NCI-H2196 (cell line): Measurements from ENCODE around the gene RNASE1.
"Not testable (repeated sequence)": the region's sequence is repeated elsewhere in the genome, so short reads cannot be mapped to it uniquely, and the experiment has no call there.

Experiments
- DNase-seq: peaks from one replicate; lab custom pipeline; 2025; ENCODE audit not compliant: unreplicated experiment; lab: John Stamatoyannopoulos, UW

The RNASE1 gene

DNA sequence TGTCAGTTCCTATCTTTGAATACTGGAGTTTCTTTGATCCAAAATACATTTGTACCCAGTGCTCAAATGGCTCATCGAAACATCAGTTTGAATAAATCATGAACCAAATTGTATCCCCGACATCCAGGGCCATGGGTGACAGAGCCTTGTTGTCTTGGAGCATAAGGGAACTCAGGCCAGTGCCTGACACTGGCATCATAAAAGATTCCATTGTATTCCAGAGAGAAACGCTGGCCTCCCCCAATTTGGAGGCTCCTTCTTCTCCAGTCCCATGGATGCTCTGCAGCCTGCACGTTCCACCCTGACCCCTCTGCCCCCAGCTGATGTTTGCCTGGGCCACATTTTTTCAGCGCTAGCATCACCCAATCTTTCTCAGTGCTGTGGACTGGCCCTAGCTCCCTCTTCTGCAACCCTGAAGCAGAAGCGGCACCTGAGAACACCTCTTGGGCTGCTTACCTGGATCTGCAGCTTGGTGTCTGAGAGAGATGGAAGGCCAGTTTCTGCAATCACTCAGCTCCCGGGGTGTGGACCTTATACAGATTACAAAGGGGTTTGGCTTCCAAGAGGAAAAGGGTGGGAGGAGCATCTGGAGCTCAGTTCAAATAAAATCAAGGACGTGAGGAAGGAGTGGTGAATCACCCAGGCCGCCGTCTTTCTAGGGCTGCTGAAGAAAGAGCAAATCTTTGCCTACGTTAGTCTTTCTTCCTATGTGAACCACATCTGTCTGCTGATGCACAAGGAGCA, at the start of gene RNASE1:
RNASE1 (minus strand) TSS at position 504 of the 744 bp plus-strand sequence. CDS start 776 bp downstream, outside the sequence.
- no peak for DNase-seq

DNA sequence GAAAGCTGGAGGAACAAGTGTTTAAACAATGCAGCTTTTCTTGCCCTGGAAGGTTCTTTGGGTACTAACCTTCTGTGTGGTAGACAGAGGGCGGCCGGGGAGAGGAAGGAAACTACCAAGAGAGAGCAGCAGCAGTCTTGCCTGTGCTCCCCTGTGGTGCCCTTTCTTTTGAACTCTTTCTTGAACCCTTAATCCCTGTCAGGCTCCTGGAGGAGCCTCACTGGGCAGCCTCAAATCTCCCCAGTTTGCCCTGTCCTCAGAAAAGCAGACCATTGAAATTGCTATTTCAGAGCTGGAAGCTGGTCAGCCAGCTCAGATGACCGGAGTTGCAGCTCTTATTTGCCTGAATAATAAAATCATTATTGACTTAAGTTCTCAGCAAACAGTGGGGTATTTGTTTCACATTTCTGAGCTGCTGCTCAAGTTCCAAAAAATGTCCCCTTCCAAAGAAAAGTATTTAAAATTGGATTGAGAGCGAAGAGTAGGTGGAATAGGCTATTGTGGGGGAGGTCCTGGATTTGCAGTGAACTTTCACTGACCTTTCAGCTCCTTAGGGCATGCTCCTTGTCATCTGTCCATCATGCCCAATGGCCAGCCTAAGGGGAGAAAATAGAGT, 46.4 kb upstream of the RNASE1 start:
- DNase-seq, result no peak

DNA sequence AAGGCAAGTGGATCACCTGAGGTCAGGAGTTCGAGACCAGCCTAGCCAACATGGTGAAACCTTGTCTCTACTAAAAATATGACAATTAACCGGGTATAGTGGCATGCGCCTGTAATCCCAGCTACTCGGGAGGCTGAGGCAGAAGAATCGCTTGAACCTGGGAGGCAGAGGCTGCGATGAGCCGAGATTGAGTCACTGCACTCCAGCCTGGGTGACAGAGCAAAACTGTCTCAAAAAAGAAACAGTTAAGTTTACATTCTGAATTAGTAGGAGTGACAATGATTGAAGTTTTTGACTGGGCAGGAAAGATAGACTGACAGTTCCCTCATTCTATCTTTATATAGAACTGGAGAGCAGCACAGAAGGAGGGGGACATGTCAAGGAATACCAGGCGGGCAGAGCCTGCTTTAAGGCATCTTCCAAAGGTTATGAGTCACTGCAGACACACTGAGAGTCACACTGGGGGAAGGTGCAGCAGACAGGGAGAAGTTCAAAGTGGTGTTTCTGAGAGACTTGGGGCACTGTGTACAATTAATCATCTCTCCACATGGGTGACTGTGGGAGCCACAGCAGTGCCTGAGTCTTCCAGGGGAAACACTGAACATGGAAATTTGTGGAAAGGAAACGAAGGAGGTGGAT, 45.8 kb upstream of the RNASE1 start:
- no peak for DNase-seq

DNA sequence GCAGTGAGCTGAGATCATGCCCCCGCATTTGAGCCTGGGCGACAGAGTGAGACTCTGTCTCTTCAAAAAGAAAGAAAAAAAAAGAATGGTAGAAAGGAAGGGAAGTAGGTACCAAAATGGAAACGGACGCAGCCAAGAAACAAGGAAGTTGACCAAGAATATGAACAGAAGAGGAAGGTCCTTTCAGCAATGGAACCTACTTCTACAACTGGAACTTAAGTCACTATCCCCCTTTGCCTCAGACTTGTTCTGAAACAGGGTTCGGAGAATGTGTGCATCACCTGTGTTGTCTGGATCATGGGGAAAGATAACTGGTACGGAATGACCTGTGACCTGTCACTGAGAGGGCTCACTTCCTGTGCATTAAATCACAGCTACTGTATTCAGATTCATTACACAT, 43.9 kb upstream of the RNASE1 start:
- no peak for DNase-seq

DNA sequence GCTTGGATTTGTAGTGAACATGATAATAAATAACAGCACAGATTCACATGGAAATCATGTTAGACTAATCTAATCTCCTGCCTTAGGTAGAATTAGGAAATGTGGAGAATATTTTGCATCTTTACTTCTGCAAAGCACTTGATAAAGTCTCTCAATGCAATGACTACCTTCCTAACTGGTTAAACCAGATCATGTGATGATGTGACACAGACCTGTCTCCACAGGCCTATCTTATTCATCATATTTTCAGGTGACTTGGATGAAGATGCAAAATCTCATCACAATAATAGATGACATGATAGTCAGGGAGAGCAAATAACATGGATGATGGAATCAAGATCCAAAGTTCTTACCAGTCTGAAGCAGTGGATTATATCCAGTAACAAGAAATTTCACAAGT, 38.5 kb upstream of the RNASE1 start:
- DNase-seq, result no peak

DNA sequence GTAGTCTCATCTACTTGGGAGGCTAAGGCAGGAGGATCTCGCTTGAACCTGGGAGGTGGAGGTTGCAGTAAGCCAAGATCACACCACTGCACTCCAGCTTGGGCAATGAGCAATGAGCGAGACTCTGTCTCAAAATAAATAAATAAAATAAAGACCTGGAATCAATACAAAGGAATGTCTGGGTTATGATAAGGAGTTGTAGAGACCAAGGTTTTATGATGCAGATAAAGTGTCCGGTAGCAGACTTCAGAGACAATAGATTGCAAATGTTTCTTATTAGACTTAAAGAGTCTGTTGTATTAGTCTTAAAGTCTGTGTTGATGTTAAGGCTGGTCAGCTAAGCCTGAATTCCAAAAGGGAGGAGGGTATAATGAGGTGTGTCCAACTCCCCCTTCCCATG, 35.2 kb upstream of the RNASE1 start:
- DNase-seq, result no peak

DNA sequence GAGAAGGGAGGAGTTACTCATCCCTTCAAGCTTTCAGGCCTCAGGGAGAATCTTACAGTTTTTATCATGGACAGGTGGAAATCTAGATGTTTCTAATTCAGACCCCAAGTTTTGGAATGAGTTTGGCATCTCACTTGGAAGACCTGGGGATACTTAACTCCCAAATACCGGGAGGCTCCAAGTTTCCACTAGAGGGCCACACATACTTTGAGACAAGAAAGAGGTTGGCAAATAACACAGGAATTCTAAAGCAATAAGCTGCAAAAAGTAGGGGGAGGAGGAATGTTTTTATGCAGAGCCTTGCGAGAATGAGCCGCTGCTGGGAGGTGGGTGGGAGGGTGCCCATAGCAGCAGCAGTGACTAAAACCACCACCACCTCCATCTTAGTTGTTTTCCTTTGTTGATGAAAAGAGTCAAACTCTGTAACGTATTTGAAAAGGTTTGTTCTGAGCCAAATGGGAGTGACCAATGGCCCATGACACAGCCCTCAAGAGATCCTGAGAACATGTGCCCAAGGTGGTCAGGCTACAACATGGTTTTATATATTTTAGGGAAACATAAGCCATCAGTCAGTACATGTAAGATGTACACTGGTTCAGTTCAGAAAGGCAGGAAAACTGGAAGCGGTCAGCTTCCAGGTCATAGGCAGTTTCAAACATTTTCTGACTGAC, 34.2 kb upstream of the RNASE1 start:
- no peak for DNase-seq

DNA sequence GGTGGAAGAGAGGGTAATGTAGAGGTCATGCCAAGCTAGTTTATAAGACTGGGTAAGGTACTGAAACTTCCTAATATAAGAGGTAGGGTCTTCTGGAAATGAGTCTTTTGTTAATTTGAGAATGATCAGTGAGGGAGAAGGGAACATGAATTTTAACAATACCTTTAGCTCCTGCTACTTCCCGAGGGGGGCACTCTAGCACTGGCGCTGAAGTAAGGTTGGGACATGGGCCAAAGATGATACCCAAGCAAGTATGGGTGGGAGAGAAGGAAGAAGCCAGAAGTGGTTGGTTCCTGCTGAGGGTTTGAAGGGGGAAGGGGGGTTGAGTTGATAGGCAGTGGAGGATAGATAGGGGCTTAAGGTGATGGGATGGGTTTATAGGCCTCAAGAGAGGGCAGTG, 32.3 kb upstream of the RNASE1 start:
- DNase-seq, result no peak

DNA sequence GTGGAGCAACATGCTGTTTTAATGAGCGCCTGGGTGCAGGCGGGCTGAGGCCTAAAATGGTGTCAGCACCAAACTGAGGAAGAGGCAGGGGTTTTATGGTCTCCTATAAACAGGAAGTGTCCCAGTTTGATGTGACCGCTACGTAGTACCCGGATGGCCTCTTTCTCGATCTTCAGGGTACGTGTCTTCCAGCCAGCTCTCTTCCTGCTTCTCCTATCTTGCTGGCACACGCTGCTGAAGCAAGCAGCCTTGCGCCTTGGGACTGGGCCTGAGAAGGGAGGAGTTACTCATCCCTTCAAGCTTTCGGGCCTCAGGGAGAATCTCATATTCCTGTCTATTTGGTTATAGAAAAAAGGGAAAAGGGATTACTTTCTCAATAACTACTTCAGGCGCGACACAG, 28.2 kb upstream of the RNASE1 start:
- DNase-seq, result no peak

DNA sequence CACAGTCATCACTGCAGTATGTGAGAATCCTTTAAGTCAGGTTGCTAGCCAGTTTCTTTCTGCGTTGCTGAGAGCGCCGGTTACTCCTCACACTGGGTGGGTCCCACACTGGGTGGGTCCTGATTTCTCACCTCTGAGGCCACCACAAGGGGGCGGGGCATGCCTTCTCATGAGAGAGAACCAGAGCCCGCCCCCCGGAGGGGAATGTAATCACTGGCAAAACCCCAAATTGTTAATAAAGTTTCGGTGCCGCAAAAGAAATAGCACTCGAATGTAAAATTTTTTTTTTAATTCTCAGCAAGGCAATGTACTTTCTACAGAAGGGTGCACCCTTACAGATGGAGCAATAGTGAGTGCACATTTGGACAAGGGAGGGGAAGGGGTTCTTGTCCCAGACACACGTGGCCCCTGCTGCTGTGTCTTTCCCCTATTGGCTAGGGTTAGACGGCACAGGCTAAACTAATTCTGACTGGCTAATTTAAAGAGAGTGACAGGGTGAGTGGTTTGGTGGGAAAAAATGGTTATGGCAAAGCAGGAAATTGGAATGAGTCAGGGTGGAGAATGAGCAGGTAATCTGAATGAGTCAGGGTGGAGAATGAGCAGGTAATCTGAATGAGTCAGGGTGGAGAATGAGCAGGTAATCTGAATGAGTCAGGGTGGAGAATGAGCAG, 25.5 kb upstream of the RNASE1 start:
- DNase-seq, result not testable (repeated sequence)

DNA sequence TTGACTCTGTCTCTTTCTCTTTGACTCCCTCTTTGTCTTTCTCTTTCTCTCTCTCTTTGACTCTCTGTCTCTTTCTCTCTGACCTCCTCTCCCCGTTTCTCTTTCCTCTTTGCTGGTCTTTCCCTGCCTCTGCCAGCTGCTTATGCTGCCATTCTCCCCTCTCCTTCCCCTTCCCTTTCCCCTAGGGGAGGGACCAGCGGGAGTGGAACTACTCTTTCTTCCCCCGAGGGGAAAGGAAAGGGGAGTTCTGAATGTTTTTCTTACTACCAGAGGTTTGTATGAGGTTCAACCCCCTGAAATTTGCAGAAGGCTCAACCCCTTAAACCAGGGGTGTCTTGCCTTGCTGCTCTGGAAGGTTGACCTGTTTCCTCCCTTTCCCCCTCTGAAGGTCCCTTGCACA, 24.7 kb upstream of the RNASE1 start:
- DNase-seq, result no peak

DNA sequence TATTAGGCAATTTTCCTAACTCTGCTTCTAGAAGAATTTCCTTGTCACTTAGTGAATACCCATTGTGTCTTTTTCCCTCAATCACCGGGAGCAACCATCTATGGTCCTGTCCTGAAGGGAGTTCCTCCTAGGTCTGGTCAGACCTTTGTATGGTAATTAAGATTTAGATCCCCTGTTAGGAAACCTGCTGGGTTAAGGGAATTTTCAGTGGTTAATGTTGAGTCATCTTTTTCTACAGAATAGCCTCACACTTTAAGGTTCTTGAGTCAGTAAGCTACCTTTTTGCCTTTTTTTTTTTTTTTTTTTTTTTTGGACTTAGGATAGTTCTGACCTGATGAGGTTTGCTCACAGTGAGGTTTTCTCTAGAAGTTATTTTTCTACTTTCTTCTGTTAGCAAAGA, 24.0 kb upstream of the RNASE1 start:
- DNase-seq, result not testable (repeated sequence)

DNA sequence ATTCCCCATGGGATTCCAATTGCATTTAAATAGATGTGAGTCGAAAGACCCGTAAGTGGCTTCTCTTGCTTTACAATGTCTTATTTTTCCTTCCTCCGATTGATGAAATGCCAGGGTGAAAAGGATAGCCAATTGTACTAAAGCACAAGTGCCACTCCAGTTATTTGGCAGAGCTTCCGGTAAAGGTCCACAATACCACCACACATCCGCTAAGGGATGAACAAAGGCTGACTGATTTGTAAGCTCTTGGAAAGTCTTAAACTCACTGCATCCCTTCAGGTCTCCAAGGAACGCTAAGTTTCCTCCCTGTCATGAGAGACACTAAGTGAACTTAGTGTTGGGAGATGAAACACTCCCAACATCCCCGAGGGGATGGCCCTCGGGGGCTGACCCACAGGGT, 21.2 kb upstream of the RNASE1 start:
- DNase-seq, result no peak

DNA sequence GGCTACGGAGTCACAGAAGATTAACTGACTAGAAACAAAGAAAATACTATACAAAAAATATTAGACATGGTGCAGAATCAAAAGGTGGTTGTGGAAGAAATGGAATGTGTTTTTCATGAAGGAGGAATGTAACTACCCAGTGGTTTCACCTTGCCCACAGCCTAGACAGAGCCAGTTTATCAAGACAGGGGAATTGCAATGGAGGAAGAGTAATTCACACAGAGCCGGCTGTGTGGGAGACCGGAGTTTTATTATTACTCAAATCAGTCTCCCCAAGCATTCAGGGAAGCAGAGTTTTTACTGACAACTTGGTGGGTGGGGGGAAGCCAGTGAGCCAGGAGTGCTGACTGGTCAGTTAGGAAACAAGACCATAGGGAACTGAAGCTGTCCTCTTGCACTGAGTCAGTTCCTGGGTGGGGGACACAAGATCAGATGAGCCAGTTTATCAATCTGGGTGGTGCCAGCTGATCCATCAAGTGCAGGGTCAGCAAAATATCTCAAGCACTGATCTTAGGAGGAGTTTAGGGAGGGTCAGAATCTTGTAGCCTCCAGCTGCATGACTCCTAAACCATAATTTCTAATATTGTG, 19.0 kb upstream of the RNASE1 start:
- not testable (repeated sequence) for DNase-seq

DNA sequence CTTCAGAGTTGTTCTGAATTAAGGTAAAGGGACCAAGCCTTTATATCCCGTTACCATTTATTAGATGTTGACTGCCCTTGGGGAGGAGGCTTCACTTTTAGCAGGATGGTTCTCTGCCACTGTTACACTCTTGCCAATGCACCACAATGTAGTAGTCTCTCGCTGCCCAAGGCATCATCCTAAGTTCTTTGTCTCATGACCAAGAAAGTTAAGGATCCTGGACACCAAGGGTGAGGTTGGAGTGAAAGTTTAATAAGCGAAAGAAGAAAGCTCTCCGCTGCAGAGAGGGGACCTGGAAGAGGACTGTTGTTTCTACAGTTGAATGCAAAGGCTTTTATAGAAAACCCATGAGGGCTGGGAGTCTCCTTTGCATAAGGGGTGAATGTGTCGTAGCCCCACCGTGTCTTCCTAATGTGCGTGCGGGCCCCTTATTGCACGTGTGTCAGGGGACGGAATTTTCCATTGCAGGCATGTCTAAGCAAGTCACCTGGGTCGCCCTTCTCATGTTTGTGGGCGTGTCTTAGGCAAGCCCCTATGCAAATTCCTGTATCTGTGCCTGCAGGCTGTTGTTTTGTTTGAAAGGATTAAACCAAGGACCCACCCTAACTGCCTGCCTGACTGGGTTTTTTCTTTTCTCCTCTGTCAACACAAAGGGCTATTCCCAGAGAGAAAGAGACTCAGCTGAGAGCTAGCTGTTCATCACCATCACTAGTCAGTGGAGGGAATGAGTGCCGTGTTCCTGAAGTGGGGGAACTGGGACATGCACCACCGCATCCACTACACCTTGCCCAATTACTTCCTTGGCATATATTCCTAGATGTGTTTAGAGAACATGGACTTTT, 17.6 kb upstream of the RNASE1 start:
- DNase-seq, result no peak

DNA sequence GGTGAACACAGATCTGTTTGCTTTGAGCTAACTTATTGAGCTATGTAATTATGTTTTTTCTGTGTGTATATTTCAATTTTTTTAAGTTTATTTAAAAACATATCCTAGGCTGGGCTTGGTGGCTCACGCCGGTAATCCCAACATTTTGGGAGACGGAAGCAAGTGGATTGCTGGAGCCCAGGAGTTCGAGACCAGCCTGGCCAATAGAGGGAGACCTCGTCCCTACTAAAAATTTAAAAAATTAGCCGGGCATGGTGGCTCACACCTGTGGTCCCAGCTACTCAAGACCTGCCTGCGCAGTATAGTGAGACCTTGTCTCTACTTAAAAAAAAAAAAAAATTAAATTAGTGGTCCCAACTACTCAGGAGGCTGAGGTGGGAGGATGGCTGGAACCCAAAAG, 16.2 kb upstream of the RNASE1 start:
- no peak for DNase-seq

DNA sequence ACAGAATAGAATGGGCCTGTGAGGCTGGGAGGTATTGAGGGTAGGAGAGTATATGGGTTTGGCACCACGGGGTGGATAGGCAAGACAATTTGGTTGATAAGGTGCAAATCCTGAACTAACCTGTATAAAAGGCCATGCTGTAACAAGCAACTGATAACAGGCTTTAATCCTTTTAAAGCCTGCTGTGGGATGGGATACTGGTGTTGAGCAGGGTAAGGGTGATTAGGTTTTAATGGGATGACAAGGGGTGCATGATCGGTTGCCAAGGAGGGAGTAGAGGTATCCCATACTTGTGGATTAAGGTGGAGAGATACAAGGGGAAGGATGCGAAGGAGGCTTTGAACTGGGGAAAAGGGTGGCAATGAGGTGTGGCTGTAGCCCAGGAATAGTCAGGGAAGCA, 13.3 kb upstream of the RNASE1 start:
- DNase-seq, result not testable (repeated sequence)

DNA sequence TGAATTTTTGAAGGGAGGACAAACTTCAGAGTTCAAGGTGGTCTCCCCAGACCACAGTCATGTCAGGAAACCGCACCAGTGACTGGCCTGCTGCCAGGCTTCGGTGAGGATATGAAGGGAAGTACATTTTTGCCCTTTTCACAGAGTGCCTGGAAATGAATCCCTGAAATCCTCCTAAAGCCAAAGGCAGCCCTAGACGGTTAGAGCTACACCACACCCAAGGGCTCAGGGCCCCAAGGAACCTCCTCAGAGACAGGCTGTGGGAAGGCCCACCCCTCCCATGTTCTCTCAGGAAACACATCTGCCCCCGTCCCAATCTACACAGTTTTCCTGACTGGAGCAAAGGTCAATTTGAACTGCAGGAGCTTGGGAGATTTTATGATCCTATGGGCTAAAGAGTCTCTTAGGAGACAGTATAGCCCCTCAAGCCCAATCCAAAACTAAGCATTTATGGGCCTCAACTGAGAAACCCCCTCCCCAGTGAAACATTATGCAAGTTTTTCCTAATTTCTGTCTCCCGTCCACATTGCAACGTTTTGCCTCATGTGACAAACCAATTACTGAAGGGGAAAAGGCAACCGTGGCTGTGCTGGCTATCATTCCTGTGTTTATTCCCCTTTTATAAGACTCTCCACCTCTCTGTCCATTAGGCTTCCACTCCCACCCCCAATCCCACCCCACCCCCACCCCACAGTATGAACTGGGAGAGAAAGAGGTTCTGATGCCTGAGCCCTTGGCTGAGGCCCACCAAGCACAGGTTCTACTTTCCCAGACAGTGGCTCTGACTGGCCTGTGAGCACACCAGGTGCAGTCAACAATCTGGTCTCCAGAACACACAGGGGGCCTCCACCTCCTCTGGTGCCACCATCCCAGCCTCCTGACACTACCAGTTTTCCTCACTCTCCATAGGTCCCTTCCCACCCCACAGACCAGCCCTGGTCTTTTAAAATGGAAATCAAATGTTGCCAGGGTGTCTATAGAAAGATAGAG, 9.6 kb upstream of the RNASE1 start:
- no peak for DNase-seq

DNA sequence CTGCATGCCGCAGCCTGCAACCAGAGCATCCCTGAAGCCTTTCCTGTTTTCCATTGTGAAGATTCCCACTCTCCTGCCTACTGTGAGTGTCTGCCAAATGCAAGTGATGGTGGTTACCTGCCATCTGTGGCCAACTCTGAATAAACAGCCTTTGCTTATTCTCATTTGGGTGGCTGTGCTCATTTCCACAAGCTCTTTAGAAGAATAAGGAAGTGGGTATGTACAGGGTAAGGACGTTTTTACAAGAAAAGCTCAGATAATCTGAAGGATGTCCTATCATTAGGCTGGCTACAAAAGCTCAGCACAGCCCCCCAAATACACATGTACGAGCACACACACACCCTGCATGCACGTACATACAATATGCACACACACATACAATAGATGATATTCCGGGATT, 7.3 kb upstream of the RNASE1 start:
- DNase-seq, result no peak
